HG03460 (cell line): Measurements from ENCODE around the gene VMO1.
A peak's percentile ranks its signal among the peaks of the same experiment; 100 is the strongest.

Experiments used
- ATAC-seq: cut with Tn5 transposase; IDR thresholded peaks from one replicate; pipeline ENCODE4 v1.9.1; 2021; ENCODE audit not compliant: unreplicated experiment

Gene VMO1

DNA sequence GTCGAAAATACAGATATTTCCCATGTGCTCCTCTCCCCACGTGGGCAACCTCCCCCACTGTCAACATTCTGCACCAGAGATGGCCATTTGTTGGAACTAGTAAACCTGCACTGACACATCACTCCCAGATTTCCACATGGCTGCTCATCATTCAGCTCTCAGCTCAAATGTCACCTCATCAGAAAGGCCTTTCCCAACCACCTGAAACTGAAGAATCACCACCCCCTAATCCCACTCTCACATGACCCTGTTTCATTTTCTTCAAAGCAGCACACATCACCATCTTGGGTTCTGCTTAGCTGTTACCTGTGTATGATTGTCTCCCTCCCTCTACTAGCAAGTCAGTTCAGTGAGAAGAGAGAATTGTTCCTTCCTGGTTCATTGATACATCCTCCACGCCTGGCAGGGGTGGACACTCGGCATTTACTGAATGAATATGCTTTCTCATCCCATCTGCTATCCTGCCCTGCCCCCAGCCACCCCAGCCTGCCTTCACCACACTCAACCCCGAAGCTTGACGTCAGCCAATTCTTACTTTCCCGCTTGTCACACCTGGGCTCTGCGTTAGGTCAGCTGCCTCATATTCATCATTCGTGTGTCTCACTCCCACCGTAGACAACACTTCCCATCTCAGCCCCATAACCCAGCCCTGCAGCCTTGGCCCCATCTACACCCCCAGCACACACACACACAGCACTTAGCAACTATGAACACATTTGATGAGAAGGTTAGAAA is 14.5 kb upstream of the VMO1 start:
- ATAC-seq: no peak

DNA sequence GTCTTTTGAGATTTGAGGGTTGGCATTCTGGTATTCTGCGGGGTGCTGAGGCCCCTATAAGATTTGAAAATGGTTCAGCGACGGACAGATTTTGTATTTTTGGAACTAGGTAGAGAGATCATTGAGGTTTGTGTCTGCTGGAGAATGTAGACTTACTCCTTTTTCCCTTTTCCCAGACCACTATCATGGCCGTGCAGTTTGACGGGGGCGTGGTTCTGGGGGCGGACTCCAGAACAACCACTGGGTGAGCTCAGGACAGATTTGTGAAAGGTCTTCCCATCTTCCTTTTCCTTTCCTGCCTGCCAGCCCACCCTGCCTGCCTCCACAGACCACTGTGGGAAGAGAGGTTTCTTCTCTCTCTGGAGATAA is 10.4 kb upstream of the VMO1 start:
- ATAC-seq: no peak

DNA sequence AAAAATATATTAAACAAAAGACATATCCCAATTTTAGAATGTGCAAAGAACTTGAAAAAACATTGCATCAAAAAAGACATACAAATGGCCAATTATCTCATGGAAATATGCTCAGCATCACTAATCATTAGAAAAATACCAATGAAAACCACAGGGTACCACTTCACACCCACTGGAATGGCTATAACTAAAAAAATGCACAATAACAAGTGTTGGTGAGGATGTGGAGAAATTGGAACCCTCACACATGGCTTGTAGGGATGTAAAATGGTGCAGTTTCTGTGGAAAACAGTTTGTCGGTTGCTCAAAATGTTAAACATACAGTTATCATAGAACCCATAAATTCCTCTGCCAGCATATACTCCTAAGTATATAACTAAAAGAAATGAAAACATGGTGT is 9.0 kb upstream of the VMO1 start:
- ATAC-seq: no peak

DNA sequence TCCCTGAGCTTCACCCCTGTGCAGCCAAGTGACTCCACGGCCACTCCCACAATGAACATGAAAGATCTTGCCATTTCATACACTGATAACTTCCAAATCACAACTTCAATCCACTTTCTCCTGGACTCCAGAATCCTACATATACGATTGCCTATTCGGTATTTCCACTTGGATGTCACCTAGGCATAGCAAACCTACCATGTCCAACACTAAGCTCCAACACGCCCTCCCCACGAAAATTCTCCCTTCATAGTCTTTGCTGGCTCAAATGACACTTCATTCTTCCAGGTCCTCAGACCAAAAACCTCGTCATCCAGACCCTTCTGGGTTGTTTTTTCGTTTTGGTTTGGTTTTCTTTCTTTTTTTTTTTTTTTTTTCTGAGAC is 4.5 kb upstream of the VMO1 start:
- ATAC-seq: no peak

DNA sequence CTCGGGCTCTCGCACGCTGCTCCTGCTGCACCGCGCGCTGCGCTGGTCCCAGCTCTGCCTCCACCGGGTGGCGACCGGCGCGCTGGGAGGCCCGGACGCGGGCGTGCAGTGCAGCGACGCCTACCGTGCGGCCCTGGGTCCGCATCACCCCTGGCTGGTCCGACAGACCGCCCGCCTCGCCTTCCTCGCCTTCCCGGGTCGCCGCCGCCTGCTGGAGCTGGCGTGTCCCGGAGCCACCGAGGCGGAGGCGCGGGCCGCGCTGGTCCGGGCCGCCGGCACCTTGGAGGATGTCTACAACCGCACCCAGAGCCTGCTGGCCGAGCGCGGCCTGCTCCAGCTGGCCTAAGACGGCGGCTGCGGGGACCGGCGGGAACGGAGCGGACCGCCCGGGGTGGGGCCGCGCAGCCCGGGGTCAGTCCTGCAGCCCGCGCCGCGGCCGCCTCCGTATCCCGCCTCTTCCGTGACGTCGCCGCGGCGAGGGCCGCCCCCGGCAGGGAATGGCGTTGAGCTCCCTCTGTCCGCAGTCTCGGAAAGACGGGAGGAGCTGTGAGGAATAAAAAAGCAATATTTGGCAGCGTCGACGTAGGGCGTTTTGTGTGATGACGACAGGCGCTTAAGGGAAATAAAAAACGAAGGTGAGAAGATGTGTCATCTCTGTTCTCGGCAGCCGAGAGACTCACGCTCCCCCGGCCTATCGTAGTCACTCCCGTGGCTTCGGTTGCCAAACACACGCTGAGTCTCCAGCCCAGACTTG is 4.0 kb upstream of the VMO1 start:
- peak; percentile 81 for ATAC-seq

DNA sequence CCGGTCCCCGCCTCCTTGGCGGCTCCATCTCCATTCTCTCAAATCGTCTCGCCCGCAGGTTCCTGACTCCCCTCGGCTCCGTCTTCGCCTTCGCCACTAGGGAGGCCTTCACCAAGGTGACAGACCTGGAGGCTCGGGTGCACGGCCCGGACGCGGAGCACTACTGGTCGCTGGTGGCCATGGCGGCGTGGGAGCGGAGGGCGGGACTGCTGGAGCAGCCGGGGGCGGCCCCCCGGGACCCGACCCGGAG is 3.5 kb upstream of the VMO1 start:
- ATAC-seq: no peak

DNA sequence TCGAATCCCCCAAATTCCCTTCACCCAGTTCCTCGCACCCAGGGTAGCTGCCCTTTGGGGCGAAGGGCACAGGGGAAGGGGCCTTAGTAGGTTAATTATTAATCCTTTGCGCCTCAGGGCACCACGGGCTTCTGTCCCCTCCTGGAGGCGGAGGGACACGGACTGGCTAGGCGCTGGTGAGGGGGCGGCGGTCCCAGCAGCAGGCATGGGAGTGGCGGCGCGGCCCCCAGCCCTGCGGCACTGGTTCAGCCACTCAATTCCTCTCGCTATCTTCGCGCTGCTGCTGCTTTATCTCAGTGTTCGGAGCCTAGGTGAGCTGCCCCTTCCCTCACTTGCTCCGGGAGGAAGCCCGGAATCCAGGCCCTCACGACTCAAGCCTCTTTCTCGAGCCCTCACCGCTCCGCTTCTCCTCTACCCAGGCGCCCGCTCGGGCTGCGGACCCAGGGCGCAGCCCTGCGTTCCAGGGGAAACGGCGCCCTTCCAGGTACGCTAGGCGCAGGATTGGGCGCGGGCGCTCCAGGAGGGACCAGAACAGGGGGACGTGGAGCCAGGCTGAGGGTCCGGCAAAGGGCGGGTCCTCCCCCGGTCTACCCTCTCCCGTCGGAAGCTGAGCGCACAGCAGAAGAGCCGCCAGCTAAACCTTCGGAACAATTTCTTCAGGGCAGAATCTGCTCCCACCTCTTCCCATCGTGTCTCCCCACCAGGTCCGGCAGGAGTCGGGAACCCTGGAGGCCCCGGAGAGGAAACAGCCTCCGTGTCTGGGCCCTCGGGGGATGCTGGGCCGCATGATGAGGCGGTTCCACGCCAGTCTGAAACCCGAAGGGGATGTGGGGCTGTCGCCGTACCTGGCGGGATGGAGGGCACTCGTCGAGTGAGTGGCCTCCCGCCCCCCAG is 2.9 kb upstream of the VMO1 start, which contains the start of gene GLTPD2:
Gene GLTPD2, plus strand, starts transcription at position 158 of the 894 bp plus-strand sequence. Its CDS starts 48 bp downstream, at position 206.
- no peak for ATAC-seq

DNA sequence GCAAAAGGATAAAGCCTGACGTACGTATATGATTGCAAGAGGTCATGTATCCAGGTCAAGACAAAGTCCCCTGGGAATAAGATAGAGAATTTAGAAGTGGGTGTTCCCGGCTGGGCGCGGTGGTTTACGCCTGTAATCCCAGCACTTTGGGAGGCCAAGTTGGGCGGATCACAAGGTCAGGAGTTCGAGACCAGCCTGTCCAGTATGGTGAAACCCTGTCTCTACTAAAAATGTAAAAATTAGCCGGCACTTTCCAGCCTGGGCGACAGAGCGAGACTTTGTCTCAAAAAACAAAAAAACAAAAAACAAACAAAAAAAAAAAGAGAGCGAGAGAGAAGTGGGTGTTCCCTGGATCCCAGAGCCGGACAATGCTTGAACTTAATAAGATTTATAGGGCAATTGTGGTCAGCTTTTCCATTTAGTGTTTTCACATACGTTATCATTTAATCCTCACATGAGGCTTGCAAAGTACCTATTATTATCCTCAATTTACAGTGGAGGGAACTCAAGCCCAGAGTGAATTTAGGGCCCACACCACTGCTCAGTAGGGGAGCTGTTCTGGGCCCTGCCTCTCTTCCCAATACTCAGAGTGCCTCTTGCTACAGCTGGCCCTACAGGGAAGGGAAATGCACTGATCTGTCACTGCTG is 2.1 kb upstream of the VMO1 start:
- no peak for ATAC-seq

DNA sequence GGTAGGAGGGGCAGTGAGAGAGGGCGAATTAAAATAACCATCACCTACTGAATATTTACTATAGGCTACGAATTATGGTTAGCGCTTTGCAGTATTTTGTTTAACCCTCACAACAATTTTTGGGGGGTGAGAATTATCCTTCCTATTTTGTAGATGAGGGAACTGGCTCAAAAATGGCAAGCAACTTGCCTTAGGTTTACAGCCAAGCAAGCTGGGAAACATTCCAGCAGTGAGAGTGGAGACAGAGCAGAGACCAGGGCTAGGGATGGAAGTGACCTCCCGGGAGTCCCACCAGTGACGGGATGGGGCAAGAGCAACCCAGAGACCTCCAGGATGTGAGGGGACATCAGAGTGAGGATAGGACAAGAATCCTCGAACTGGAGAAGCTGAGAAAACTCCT is 352 bp upstream of the VMO1 start:
- ATAC-seq: no peak

DNA sequence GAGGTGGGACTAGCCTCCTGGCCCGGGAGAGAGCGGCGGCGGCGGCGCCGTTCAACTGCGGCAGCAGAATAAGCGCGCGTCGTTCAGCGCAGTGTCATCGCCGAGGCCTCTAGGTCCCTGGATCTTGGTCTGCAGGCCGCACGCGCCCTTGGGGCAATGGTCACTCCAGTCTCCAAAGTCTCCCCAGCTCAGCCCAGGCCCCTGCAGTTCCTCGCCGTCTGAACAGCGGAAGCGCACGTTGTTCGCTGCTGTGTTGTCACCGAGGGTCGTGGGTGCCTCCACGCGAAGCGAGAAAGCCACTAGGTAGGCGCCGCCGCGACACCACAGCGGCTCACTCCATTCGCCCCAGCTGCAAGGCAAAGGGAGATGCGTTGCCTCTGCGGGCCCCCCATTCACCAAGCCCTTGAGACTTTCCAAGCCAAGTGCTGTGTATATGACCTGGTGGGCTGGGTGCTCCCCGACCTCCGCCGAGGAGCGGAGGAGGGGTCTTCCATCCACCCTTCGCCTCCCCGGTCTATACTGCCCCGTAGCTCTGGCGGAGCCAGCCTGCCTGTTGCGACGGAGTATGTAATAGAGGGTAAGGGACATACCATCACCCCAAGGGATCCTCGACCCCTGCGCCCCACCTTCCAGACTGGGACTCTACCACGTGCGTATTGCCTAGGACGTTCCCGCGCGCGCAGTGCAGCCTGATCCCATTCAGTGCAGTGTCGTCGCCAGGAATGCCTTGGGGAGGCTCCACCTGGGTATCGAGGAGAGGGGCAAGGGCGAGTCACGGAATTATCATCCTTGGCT is 656 bp downstream of the VMO1 start:
- ATAC-seq: no peak

DNA sequence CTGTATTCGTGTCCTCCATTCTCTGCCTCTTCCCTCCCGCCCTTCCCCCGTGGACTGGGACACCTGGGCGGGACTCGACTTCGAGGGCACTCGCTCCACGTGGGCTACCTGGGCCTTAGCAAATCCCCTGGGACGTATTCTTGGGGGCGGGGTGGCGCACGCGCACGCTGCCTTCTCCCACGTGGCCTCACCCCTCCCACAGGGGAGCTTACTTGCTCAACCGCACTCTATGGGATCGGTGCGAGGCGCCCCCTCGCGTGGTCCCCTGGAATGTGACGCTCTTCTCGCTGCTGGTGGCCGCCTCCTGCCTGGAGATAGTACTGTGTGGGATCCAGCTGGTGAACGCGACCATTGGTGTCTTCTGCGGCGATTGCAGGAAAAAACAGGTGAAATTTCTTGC is 3.5 kb downstream of the VMO1 start:
- no peak for ATAC-seq

DNA sequence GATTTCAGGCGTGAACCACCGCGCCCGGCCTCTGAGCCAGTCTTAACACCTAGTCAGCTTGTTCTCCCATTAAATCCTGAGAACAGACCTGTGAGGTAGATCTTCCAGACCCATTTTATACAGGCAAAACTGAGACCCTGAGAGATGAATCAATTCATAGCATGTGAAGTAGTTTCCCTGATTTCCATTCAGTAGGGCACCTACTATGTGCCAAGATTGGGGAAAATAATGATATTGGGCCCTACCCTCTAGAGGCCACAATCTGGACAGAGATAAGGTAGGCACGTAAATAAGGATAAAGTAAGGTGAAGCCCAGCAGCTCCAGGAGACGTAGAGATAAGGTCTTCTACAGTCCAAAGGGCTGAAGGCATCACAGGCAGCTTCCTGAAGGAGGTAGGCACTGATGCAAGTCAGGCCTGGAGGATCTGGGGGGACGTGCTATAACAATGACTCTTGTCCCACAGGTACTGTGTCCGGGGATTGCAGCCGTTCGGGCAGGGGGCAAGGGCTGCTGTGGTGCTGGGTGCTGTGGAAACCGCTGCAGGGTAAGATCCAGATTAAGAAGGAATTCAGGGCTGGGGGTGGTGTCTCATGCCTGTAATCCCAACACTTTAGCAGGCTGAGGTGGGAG is 5.7 kb downstream of the VMO1 start:
- no peak for ATAC-seq

DNA sequence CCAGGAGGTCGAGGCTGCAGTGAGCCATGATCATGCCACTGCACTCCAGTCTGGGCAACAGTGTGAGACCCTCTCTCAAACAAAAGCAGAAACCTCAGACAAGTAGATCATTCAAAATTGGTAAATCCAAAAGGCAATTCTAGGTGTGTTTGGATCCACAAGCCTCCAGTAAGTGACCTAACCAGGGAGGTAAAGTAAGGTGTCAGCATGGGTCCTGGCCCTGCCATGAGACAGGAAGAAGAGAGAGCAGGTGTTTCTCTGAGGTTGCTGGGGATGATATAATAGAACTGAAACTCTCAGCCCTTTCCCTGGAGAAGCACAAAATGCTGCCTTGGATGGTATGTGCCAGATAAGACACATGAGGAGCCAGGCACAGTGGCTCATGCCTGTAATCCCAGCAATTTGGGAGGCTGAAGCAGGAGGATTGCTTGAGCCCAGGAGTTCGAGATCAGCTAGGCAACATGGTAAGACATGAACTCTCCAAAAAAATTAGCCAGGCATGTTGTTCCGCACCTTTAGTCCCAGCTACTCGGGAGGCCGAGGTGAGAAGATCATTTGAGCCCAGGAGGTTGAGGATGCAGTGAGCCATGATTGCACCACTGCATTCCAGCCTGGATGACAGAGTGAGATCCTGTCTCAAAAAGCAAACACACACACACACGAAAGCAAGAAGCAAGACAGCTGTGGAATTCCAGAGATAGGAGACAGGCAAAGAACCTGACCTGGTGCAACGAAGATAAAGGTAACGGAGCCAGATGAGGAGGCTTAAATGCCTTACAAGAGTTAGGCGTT is 8.0 kb downstream of the VMO1 start:
- ATAC-seq: no peak

DNA sequence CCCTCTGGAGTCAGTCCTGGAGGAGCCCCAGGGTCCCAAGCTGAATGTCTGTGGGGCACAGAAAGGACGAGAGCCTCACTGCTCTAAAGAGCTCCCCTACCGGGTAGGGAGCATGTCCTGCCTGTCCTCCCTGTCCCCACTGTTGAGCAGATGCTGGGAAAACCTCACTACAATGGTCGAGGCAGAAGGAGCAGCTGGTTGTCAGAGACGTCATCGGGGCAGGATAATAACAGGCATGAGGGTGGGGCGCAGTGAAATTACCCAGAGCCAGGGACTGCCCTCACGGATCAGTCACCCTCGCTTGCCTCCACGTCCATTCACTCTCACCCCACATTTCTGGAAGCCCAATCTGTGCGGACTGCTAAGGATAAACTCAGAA is 13.9 kb downstream of the VMO1 start:
- no peak for ATAC-seq

DNA sequence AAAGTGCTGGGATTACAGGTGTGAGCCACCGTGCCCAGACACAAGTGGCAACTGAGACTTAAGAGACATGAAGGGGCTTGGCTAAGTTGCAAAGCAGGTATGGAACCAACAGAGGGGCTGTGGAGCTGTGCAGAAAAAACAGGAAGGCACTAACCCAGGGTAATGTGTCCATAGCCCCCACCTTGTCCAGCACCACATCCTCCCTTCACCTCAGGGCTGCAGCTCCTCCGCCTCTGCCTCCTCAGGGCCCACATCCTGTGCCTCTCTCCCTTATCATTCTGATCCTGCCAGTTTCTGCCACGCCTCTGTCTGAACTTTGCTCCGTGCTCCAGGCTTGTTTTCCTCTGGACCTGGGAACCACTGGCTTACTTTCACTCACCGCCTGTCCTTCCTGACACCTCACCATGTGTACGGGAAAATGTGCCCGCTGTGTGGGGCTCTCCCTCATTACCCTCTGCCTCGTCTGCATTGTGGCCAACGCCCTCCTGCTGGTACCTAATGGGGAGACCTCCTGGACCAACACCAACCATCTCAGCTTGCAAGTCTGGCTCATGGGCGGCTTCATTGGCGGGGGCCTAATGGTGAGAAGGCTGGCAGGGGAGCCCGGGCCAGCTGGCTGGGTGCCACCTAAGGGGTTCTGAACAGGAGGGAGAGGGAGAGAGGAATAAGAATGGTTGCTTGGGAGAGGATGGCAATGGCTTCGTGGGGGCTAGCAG is 14.5 kb downstream of the VMO1 start, which contains the start of gene TM4SF5:
Gene TM4SF5, plus strand, starts transcription at position 368 of the 716 bp plus-strand sequence. Its CDS starts 37 bp downstream, at position 405.
- ATAC-seq: no peak

DNA sequence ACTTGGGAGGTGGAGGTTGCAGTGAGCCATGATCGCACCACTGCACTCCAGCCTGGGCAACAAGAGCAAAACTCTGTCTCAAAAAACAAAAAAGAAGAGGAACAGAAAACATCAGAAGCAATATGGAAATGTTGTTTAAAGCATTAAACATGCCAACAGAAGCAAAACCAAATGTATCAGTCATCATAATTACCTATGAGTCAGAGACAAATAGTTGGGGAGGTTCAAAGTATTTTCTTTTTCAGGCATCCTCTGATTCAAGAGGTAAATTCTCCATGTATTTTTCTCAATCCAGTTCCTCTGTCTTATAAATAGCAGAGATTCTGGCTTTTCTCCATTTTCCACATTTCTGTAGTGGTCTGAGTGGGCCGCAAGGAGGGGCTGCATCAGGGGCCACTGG is 16.5 kb downstream of the VMO1 start:
- ATAC-seq: no peak

DNA sequence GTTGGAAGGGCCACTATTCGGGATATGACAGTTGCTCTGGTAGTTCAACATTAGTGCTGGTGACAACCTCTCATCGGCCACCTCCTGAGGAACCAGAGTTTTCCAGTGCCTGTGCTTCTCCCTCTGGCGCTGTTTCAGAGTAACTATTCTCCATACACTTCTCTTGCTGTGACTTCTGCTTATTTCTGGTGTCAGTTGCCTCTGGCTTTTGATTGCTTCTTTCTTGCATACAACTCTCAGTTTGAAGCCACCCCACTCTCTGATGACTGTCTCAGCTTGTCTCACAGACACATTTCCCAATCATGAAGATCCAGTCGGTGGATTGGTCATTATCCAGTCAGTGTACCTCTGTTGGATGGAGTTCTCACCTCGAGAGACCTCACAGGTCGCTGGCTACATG is 17.9 kb downstream of the VMO1 start:
- no peak for ATAC-seq

DNA sequence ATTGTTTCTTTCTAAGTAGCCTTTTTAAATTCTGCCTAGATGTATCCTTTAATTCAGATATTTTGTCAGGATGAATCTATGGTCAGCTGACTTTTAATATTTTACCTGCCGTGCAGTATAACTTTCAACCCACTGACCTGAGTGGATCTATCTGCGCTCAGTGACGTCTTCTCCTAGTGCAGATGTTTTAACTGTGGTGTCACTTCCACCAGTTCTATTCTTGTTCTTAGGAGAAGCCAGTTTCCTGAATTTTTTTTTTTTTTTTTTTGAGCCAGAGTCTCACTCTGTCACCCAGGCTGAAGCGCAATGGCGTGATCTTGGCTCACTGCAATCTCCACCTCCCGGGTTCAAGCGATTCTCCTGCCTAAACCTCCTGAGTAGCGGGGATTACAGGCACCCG is 19.4 kb downstream of the VMO1 start:
- ATAC-seq: no peak

DNA sequence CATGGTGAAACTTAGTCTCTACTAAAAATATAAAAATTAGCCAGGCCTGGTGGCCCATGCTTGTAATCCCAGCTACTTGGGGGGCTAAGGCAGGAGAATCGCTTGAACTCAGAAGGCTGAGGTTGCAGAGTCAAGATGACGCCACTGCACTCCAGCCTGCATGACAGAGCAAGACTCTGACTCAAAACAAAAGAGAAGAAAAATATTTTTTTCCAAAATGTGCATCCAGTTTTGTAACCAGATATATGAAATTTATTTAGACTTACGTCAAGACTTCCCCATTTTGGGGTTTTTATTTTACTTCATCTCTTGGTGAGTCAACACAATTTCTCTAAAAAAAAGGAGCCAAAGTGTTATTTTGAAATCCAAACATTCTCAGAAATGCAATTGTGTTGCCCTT is 20.0 kb downstream of the VMO1 start:
- ATAC-seq: no peak
